ENCODE measurements around the gene S100A7A.

- no peak for TF ChIP-seq CTCF (IDR thresholded peaks at IDR 0.05; ENCODE audit: insufficient read depth, low read depth, low read length)
- no peak for TF ChIP-seq EZH2 (IDR thresholded peaks at IDR 0.05; ENCODE audit: insufficient read depth, low read length)
Measured at GRCh38 chr1:153428073-153428638, 11.8 kb downstream of the S100A7A start.
